IMR-90 (cell line): Measurements from ENCODE around the gene TANGO6. TPM values are rescaled to one million over a fixed set of nuclear protein-coding genes. Genes with fewer than 3 reads are reported as not detected.

Experiments used
- ATAC-seq: fragments of 200-7000 bp; cut with Tn5 transposase; 2 replicates; pipeline ENCODE4 v1.9.1; 2020; ENCODE audit warnings: low read depth, mild to moderate bottlenecking, moderate library complexity
- BruUV-seq: library from RNA; stranded (reverse); fragments of 400-500 nt; replicated peaks from 2 replicates; lab custom pipeline; 2021; lab: Mats Ljungman, UMichigan
- CTCF ChIA-PET: fragments of 300-600 bp; formaldehyde crosslinking; extraction: SDS; loops from one replicate; lab custom pipeline; 2021; ENCODE audit warnings: antibody characterized with exemption; lab: Yijun Ruan, JAX
- POLR2A ChIA-PET: fragments of 300-600 bp; sonication (Branson Sonifier 250); formaldehyde crosslinking; loops from one replicate; lab custom pipeline; 2022; ENCODE audit warnings: antibody characterized with exemption; ENCODE audit not compliant: unreplicated experiment; lab: Charles Lee
- DNase-seq: peaks from one replicate; pipeline ENCODE4 v3.0.0; 2013
- H2AFZ ChIP-seq: replicated peaks from 2 replicates; pipeline ENCODE3; 2013; ENCODE audit warnings: low read length, mild to moderate bottlenecking; ENCODE audit not compliant: poor library complexity
- H2AK5ac ChIP-seq: 2 replicates; pipeline ENCODE4 v1.6.1; 2013; ENCODE audit warnings: low read depth, low read length, inconsistent platforms
- H2AK9ac ChIP-seq: replicated peaks from 2 replicates; pipeline ENCODE3; 2013; ENCODE audit warnings: mild to moderate bottlenecking, low read depth, low read length, moderate library complexity; ENCODE audit not compliant: poor library complexity
- H2BK120ac ChIP-seq: 2 replicates; pipeline ENCODE4 v1.6.1; 2013; ENCODE audit warnings: low read depth, low read length, inconsistent platforms
- H2BK15ac ChIP-seq: 3 replicates; pipeline ENCODE4 v1.6.1; 2013; ENCODE audit warnings: low read depth, low read length, inconsistent platforms
- H2BK20ac ChIP-seq: 2 replicates; pipeline ENCODE4 v1.6.1; 2013; ENCODE audit warnings: low read depth, mild to moderate bottlenecking, inconsistent platforms, low read length, moderate library complexity
- H2BK5ac ChIP-seq: 2 replicates; pipeline ENCODE4 v1.6.1; 2013; ENCODE audit warnings: mild to moderate bottlenecking, low read depth, low read length, inconsistent platforms; ENCODE audit not compliant: poor library complexity, severe bottlenecking
- H3K14ac ChIP-seq: replicated peaks from 2 replicates; pipeline ENCODE4 v1.6.1; 2013; ENCODE audit warnings: low read depth, low read length, inconsistent platforms
- H3K18ac ChIP-seq: 2 replicates; pipeline ENCODE4 v1.6.1; 2013; ENCODE audit warnings: low read depth, low read length, control low read depth
- H3K23ac ChIP-seq: 2 replicates; pipeline ENCODE4 v1.6.1; 2013; ENCODE audit warnings: low read depth, low read length, inconsistent platforms
- H3K27ac ChIP-seq: 2 replicates; pipeline ENCODE4 v1.5.1; 2013; ENCODE audit warnings: mild to moderate bottlenecking, control low read depth, low read length; ENCODE audit not compliant: insufficient read depth
- H3K27me3 ChIP-seq: 2 replicates; pipeline ENCODE4 v1.6.1; 2013; ENCODE audit warnings: low read length; ENCODE audit not compliant: control insufficient read depth, insufficient read depth
- H3K36me3 ChIP-seq: 2 replicates; pipeline ENCODE4 v1.6.1; 2013; ENCODE audit warnings: low read length, mixed read lengths; ENCODE audit not compliant: control insufficient read depth, insufficient read depth
- H3K4ac ChIP-seq: 2 replicates; pipeline ENCODE4 v1.6.1; 2013; ENCODE audit warnings: low read depth, low read length, inconsistent platforms
- H3K4me1 ChIP-seq: 2 replicates; pipeline ENCODE4 v1.6.1; 2013; ENCODE audit warnings: low read length, mixed read lengths; ENCODE audit not compliant: control insufficient read depth, insufficient read depth
- H3K4me2 ChIP-seq: 2 replicates; pipeline ENCODE4 v1.6.1; 2013; ENCODE audit warnings: low read depth, mild to moderate bottlenecking, control low read depth, low read length, moderate library complexity
- H3K4me3 ChIP-seq: 2 replicates; pipeline ENCODE4 v1.5.1; 2013; ENCODE audit warnings: low read depth, mild to moderate bottlenecking, control low read depth, low read length, moderate library complexity; ENCODE audit not compliant: insufficient read depth
- H3K56ac ChIP-seq: 2 replicates; pipeline ENCODE4 v1.6.1; 2013; ENCODE audit warnings: low read length, inconsistent platforms; ENCODE audit not compliant: insufficient read depth; ENCODE audit errors: extremely low read depth
- H3K79me1 ChIP-seq, 2 experiments: 2 replicates each; pipeline ENCODE4 v1.6.1; 2013; ENCODE audit warnings: low read length in 2 of 2, inconsistent platforms in 1 of 2, low read depth in 1 of 2
- H3K9ac ChIP-seq: 2 replicates; pipeline ENCODE4 v1.6.1; 2013; ENCODE audit warnings: low read depth, low read length, control low read depth
- H3K9me1 ChIP-seq: 2 replicates; pipeline ENCODE4 v1.6.1; 2013; ENCODE audit warnings: low read length, inconsistent platforms; ENCODE audit not compliant: insufficient read depth
- H3K9me3 ChIP-seq: 2 replicates; pipeline ENCODE4 v1.6.1; 2013; ENCODE audit warnings: low read length; ENCODE audit not compliant: control insufficient read depth, insufficient read depth
- H4K20me1 ChIP-seq: 2 replicates; pipeline ENCODE4 v1.6.1; 2013; ENCODE audit warnings: low read length, inconsistent platforms; ENCODE audit not compliant: insufficient read depth
- H4K5ac ChIP-seq: 2 replicates; pipeline ENCODE4 v1.6.1; 2013; ENCODE audit warnings: mild to moderate bottlenecking, low read depth, low read length, control low read depth
- H4K8ac ChIP-seq, 2 experiments: 2 replicates each; pipeline ENCODE4 v1.6.1; 2013; ENCODE audit warnings: low read depth in 2 of 2, low read length in 2 of 2, control low read depth in 1 of 2, inconsistent platforms in 1 of 2
- H4K91ac ChIP-seq: 2 replicates; pipeline ENCODE4 v1.6.1; 2013; ENCODE audit warnings: low read depth, low read length, inconsistent platforms; ENCODE audit not compliant: insufficient read depth
- BHLHE40 ChIP-seq: fragments of 150-350 bp; IDR thresholded peaks from 2 replicates; pipeline ENCODE4 v1.6.1; 2016; ENCODE audit warnings: mild to moderate bottlenecking, low read depth, low read length
- CEBPB ChIP-seq: IDR thresholded peaks from 2 replicates; pipeline ENCODE4 v1.6.1; 2012; ENCODE audit warnings: low read depth, low read length, improper control_type of control experiment
- CHD1 ChIP-seq: IDR thresholded peaks from 2 replicates; pipeline ENCODE4 v1.6.1; 2012; ENCODE audit warnings: low read depth, low read length, improper control_type of control experiment
- CTCF ChIP-seq: conservative IDR thresholded peaks from 2 replicates; pipeline ENCODE4 v1.5.1; 2012; ENCODE audit warnings: mild to moderate bottlenecking, low read depth, low read length, improper control_type of control experiment
- MAFK ChIP-seq: IDR thresholded peaks from 2 replicates; pipeline ENCODE4 v1.6.1; 2012; ENCODE audit warnings: low read depth, low read length, improper control_type of control experiment
- MXI1 ChIP-seq: IDR thresholded peaks from 2 replicates; pipeline ENCODE4 v1.6.1; 2012; ENCODE audit warnings: low read depth, mild to moderate bottlenecking, low read length, moderate library complexity, borderline replicate concordance
- NFE2L2 ChIP-seq: fragments of 150-350 bp; IDR thresholded peaks from 2 replicates; pipeline ENCODE4 v1.6.1; 2016; ENCODE audit warnings: low read depth, mild to moderate bottlenecking, low read length
- POLR2A ChIP-seq: IDR thresholded peaks from 2 replicates; pipeline ENCODE4 v1.6.1; 2012; ENCODE audit warnings: mild to moderate bottlenecking, low read depth, low read length
- RAD21 ChIP-seq: IDR thresholded peaks from 2 replicates; pipeline ENCODE4 v1.6.1; 2012; ENCODE audit warnings: low read length, improper control_type of control experiment
- RCOR1 ChIP-seq: IDR thresholded peaks from 2 replicates; pipeline ENCODE4 v1.6.1; 2012; ENCODE audit warnings: mild to moderate bottlenecking, low read length, improper control_type of control experiment; ENCODE audit not compliant: insufficient replicate concordance
- RFX5 ChIP-seq: IDR thresholded peaks from 2 replicates; pipeline ENCODE4 v1.8.0; 2012; ENCODE audit warnings: low read depth, mild to moderate bottlenecking, low read length, moderate library complexity
- SMC3 ChIP-seq: fragments of 150-350 bp; IDR thresholded peaks from 2 replicates; pipeline ENCODE4 v1.6.1; 2016; ENCODE audit warnings: low read depth, mild to moderate bottlenecking, antibody characterized with exemption, low read length, moderate library complexity
- USF2 ChIP-seq: fragments of 150-350 bp; IDR thresholded peaks from 2 replicates; pipeline ENCODE4 v1.6.1; 2017; ENCODE audit warnings: mild to moderate bottlenecking, antibody characterized with exemption, low read length, low read depth
- WGBS, 2 experiments: methylation state at CpG; one replicate each; pipeline versions ENCODE4 v1.1.5 to v1.1.7; 2013; ENCODE audit warnings: missing lambda C conversion rate in 2 of 2; ENCODE audit not compliant: insufficient read length in 1 of 2; ENCODE audit errors: extremely low coverage in 2 of 2; 5-methylcytosine and 5-hydroxymethylcytosine counted together
- dilution Hi-C: fragments of 300-500 bp; cut with HindIII; formaldehyde crosslinking; loops from one replicate; pipeline ENCODE4 v1.14.3; 2018; ENCODE audit warnings: low sequenced_read_pairs; ENCODE audit not compliant: unreplicated experiment
- in situ Hi-C: fragments of 300-500 bp; cut with MboI; formaldehyde crosslinking; loops from 3 replicates; pipeline ENCODE4 v1.14.3; 2019; ENCODE audit warnings: low sequenced_read_pairs, inconsistent platforms, mixed read lengths
- intact Hi-C: fragments of 100-400 bp; cut with micrococcal nuclease; formaldehyde crosslinking; loops from 2 replicates; pipeline ENCODE4 v1.10.0; 2022
- polyA plus RNA-seq, 3 experiments: library from polyadenylated mRNA; depleted of rRNA; stranded (reverse); fragments of >200 nt; gene quantifications; 2 replicates each; pipeline ENCODE4 v1.2.3, GENCODE V29; 2012; ENCODE audit warnings: low replicate concordance in 1 of 3
- total RNA-seq: library from RNA; depleted of rRNA; stranded (reverse); fragments of >200 nt; gene quantifications from 2 replicates; pipeline ENCODE4 v1.2.3, GENCODE V29; 2012

Gene TANGO6
- total and polyA plus RNA-seq, 2 of the 4 experiments (the other 2 are of a cell fraction) = 6.7 to 22.4 TPM

- Histone ChIP-seq H2BK20ac (no peak overlapping the region), H3K4me1 (peaks cover 2% of the 10 kb centered on the region), H3K36me3 (peaks cover 1% of the 10 kb centered on the region; the same call in 1 of the 2 replicates), H3K14ac (no peak overlapping the region), H3K4me3 (no peak overlapping the region), H2BK5ac (no peak overlapping the region), H3K23ac (no peak overlapping the region), H3K4me2 (peak overlapping the region; percentile 53), H4K91ac (no peak overlapping the region), H3K27ac (peak overlapping the region; percentile 34; the same call in 1 of the 2 replicates), H4K5ac (no peak overlapping the region), H4K20me1 (no peaks in the 10 kb centered on the region), H3K9me1 (no peaks in the 10 kb centered on the region), H3K9ac (no peak overlapping the region), H2AFZ (no peak overlapping the region), H3K27me3 (no peaks in the 10 kb centered on the region), H2BK120ac (no peak overlapping the region), H2AK9ac (no peak overlapping the region), H4K8ac (no peak overlapping the region; a peak in 1 of 4 replicates), H3K18ac (no peak overlapping the region), H3K79me1 (no peaks in the 10 kb centered on the region), H3K4ac (no peak overlapping the region), H3K56ac (no peak overlapping the region), H2AK5ac (0 out of 2 replicates have a peak overlapping the region, but pooled peaks have one; percentile 30), H2BK15ac (no peak overlapping the region), H3K9me3 (no peaks in the 10 kb centered on the region)
- DNase-seq (peak; percentile 77), ATAC-seq (peak; percentile 81)
- intact Hi-C loops (loop anchor here (1.0 to 5.0 kb wide), 6 partner anchors 147 to 375 kb away; partner anchors contain the start of gene HAS3), in situ Hi-C loops (loop anchor here (5.0 kb wide), 1 partner anchor 215 kb away; no protein-coding TSS in a partner anchor), dilution Hi-C loops (no loop called here)
- no TSS peak for BruUV-seq
- CTCF ChIA-PET = interaction anchor here (0.6 to 3.0 kb wide), 6 partner anchors 55 to 327 kb away, joined by 3 to 18 read pairs (median 4); partner anchors contain the start of gene HAS3
- POLR2A ChIA-PET = no interaction called here
- no CpG with 5 or more reads among the region's 5 CpGs for WGBS, 2 experiments
- TF ChIP-seq RFX5 = no peak
- TF ChIP-seq CTCF = peak; percentile 82
- TF ChIP-seq SMC3 = peak; percentile 87
- peak; percentile 95 for TF ChIP-seq USF2
- TF ChIP-seq CHD1 = no peak
- no peak for TF ChIP-seq POLR2A
- no peak for TF ChIP-seq MAFK
- no peak for TF ChIP-seq RCOR1
- peak; percentile 86 for TF ChIP-seq RAD21
- peak; percentile 46; the same call in 1 of the 2 replicates for TF ChIP-seq BHLHE40
- no peak for TF ChIP-seq MXI1
- TF ChIP-seq CEBPB = no peak
- no peak for TF ChIP-seq NFE2L2
Measured at GRCh38 chr16:68902003-68902968, 59.0 kb downstream of the TANGO6 start.
